Neuronal stem cell (in vitro differentiated cells): ENCODE results near the gene EME1.

Experiments used
- DNase-seq: peaks from one replicate; pipeline ENCODE4 v3.0.0-alpha.2; 2013; ENCODE audit warnings: low spot score
- H2AFZ ChIP-seq: one replicate; pipeline ENCODE4 v1.6.1; 2013; ENCODE audit warnings: mild to moderate bottlenecking, low read length, inconsistent platforms
- H2AK5ac ChIP-seq: 2 replicates; pipeline ENCODE4 v1.6.1; 2013; ENCODE audit warnings: low read depth, mild to moderate bottlenecking, inconsistent platforms, low read length, moderate library complexity, mixed read lengths
- H2BK120ac ChIP-seq: 2 replicates; pipeline ENCODE4 v1.6.1; 2013; ENCODE audit warnings: low read depth, mild to moderate bottlenecking, inconsistent platforms, low read length, moderate library complexity, mixed read lengths
- H2BK12ac ChIP-seq: one replicate; pipeline ENCODE4 v1.6.1; 2013; ENCODE audit warnings: low read length, inconsistent platforms
- H2BK15ac ChIP-seq: 2 replicates; pipeline ENCODE4 v1.6.1; 2013; ENCODE audit warnings: mild to moderate bottlenecking, low read length, inconsistent platforms, mixed read lengths
- H2BK5ac ChIP-seq: one replicate; pipeline ENCODE4 v1.6.1; 2013; ENCODE audit warnings: inconsistent platforms, mild to moderate bottlenecking, low read length, moderate library complexity
- H3K14ac ChIP-seq: one replicate; pipeline ENCODE4 v1.6.1; 2013; ENCODE audit warnings: low read length, inconsistent platforms
- H3K18ac ChIP-seq: 2 replicates; pipeline ENCODE4 v1.6.1; 2013; ENCODE audit warnings: low read length, inconsistent platforms
- H3K23ac ChIP-seq: 2 replicates; pipeline ENCODE4 v1.6.1; 2013; ENCODE audit warnings: low read depth, mild to moderate bottlenecking, mixed read lengths, low read length, inconsistent platforms; ENCODE audit not compliant: poor library complexity
- H3K27ac ChIP-seq: replicated peaks from 3 replicates; pipeline ENCODE4 v1.5.1; 2013; ENCODE audit warnings: low read length, inconsistent platforms
- H3K27me3 ChIP-seq, 3 experiments: 2 replicates each; pipeline ENCODE4 v1.6.1; 2013; ENCODE audit warnings: low read length in 3 of 3, mild to moderate bottlenecking in 2 of 3, inconsistent platforms in 1 of 3, low read depth in 1 of 3, mixed read lengths in 1 of 3, moderate library complexity in 1 of 3; ENCODE audit not compliant: control insufficient read depth in 3 of 3, insufficient read depth in 3 of 3
- H3K36me3 ChIP-seq, 2 donors: replicated peaks in 1 of 2; 2 replicates each; pipeline ENCODE4 v1.6.1; 2013; ENCODE audit warnings: low read length in 2 of 2; ENCODE audit not compliant: control insufficient read depth in 2 of 2, insufficient read depth in 2 of 2
- H3K4ac ChIP-seq: 2 replicates; pipeline ENCODE4 v1.6.1; 2013; ENCODE audit warnings: inconsistent platforms, mild to moderate bottlenecking, low read length, moderate library complexity
- H3K4me1 ChIP-seq, 2 donors: 1 replicate in 1 of 2; 2 replicates in 1 of 2; pipeline ENCODE4 v1.6.1; 2013; ENCODE audit warnings: low read length in 2 of 2, low read depth in 1 of 2; ENCODE audit not compliant: control insufficient read depth in 2 of 2, insufficient read depth in 1 of 2
- H3K4me2 ChIP-seq: one replicate; pipeline ENCODE4 v1.6.1; 2013; ENCODE audit warnings: mild to moderate bottlenecking, low read length, inconsistent platforms; ENCODE audit not compliant: insufficient read depth, poor library complexity, severe bottlenecking
- H3K4me3 ChIP-seq, 2 donors: 2 replicates each; pipeline ENCODE4 v1.5.1; 2013; ENCODE audit warnings: low read length in 2 of 2, mild to moderate bottlenecking in 2 of 2, inconsistent platforms in 1 of 2, moderate library complexity in 1 of 2
- H3K79me1 ChIP-seq: one replicate; pipeline ENCODE4 v1.6.1; 2013; ENCODE audit warnings: low read depth, mild to moderate bottlenecking, inconsistent platforms, low read length, moderate library complexity
- H3K9ac ChIP-seq: one replicate; pipeline ENCODE4 v1.6.1; 2013; ENCODE audit warnings: mild to moderate bottlenecking, low read depth, low read length, inconsistent platforms; ENCODE audit not compliant: poor library complexity
- H3K9me3 ChIP-seq, 2 donors: replicated peaks in 1 of 2; 2 replicates each; pipeline versions ENCODE3 to v1.6.1; 2013; ENCODE audit warnings: low read length in 2 of 2, mild to moderate bottlenecking in 2 of 2, inconsistent platforms in 1 of 2, low read depth in 1 of 2, mixed read lengths in 1 of 2, moderate library complexity in 1 of 2; ENCODE audit not compliant: control insufficient read depth in 2 of 2, insufficient read depth in 1 of 2
- H4K8ac ChIP-seq: one replicate; pipeline ENCODE4 v1.6.1; 2013; ENCODE audit warnings: low read depth, mild to moderate bottlenecking, inconsistent platforms, low read length, moderate library complexity
- H4K91ac ChIP-seq: one replicate; pipeline ENCODE4 v1.6.1; 2013; ENCODE audit warnings: low read length, low read depth, mild to moderate bottlenecking, inconsistent platforms; ENCODE audit not compliant: poor library complexity
- WGBS, 2 donors: extraction: QIAGEN DNeasy Blood & Tissue Kit; methylation state at CpG; one replicate each; pipeline ENCODE4 v1.1.7; 2013; ENCODE audit warnings: missing lambda C conversion rate in 2 of 2, mixed read lengths in 1 of 2; ENCODE audit not compliant: insufficient read length in 2 of 2, insufficient replicate concordance in 1 of 2; ENCODE audit errors: extremely low coverage in 2 of 2; 5-methylcytosine and 5-hydroxymethylcytosine counted together

The EME1 gene

GRCh38 chr17:50381260-50381815, 8.3 kb downstream of the EME1 start:
- no peak overlapping the region for H2BK12ac ChIP-seq
- H3K4me1 ChIP-seq: no peaks in the 10 kb centered on the region
- H3K23ac ChIP-seq: no peak overlapping the region
- H3K4ac ChIP-seq: no peak overlapping the region
- no peak overlapping the region for H3K18ac ChIP-seq
- no peak overlapping the region for H2BK15ac ChIP-seq
- no peak overlapping the region for H4K91ac ChIP-seq
- no peak overlapping the region for H3K14ac ChIP-seq
- H2BK120ac ChIP-seq: no peak overlapping the region
- no peaks in the 10 kb centered on the region for H3K79me1 ChIP-seq
- no peak overlapping the region for H2AFZ ChIP-seq
- H3K27ac ChIP-seq: no peak overlapping the region
- no peak overlapping the region for H2AK5ac ChIP-seq
- peaks cover 51 to 95% of the 10 kb centered on the region in 2 donors for H3K36me3 ChIP-seq
- no CpG with 5 or more reads among the region's 7 CpGs for WGBS, 2 donors
- no peak overlapping the region for H3K4me3 ChIP-seq
- H2BK5ac ChIP-seq: no peak overlapping the region
- no peaks in the 10 kb centered on the region for H3K9me3 ChIP-seq
- H4K8ac ChIP-seq: no peak overlapping the region
- no peak overlapping the region for H3K4me2 ChIP-seq
- H3K27me3 ChIP-seq: no peaks in the 10 kb centered on the region
- DNase-seq: no peak
- no peak overlapping the region for H3K9ac ChIP-seq

GRCh38 chr17:50381920-50382319, 8.9 kb downstream of the EME1 start:
- Histone ChIP-seq H3K14ac (no peak overlapping the region), H3K27me3 (no peaks in the 10 kb centered on the region), H3K4me2 (no peak overlapping the region), H3K18ac (no peak overlapping the region), H3K9ac (no peak overlapping the region), H2BK120ac (no peak overlapping the region), H2BK12ac (no peak overlapping the region), H3K4me1 (no peaks in the 10 kb centered on the region), H2AK5ac (no peak overlapping the region), H2BK15ac (no peak overlapping the region), H3K27ac (no peak overlapping the region), H3K79me1 (no peaks in the 10 kb centered on the region), H3K4me3 (no peak overlapping the region), H3K23ac (no peak overlapping the region), H4K91ac (no peak overlapping the region), H3K36me3 (peaks cover 53 to 96% of the 10 kb centered on the region in 2 donors), H2BK5ac (no peak overlapping the region), H2AFZ (no peak overlapping the region), H3K9me3 (no peaks in the 10 kb centered on the region), H3K4ac (no peak overlapping the region), H4K8ac (no peak overlapping the region)
- WGBS, 2 donors: no CpG with 5 or more reads among the region's 3 CpGs
- DNase-seq: no peak

GRCh38 chr17:50382931-50383330, 9.9 kb downstream of the EME1 start:
- no peak overlapping the region for H2BK120ac ChIP-seq
- H3K14ac ChIP-seq: no peak overlapping the region
- DNase-seq: no peak
- H4K8ac ChIP-seq: no peak overlapping the region
- no peak overlapping the region for H3K18ac ChIP-seq
- peaks cover 60 to 98% of the 10 kb centered on the region in 2 donors for H3K36me3 ChIP-seq
- no peak overlapping the region for H2AFZ ChIP-seq
- no peak overlapping the region for H4K91ac ChIP-seq
- H3K27me3 ChIP-seq: no peaks in the 10 kb centered on the region
- no peak overlapping the region for H2BK12ac ChIP-seq
- no peaks in the 10 kb centered on the region for H3K4me1 ChIP-seq
- no peaks in the 10 kb centered on the region for H3K9me3 ChIP-seq
- no peak overlapping the region for H3K23ac ChIP-seq
- no peak overlapping the region for H3K4ac ChIP-seq
- no peak overlapping the region for H3K4me2 ChIP-seq
- no CpG with 5 or more reads among the region's 12 CpGs for WGBS, 2 donors
- no peak overlapping the region for H3K9ac ChIP-seq
- no peak overlapping the region for H3K4me3 ChIP-seq
- no peak overlapping the region for H2BK5ac ChIP-seq
- no peak overlapping the region for H3K27ac ChIP-seq
- H2BK15ac ChIP-seq: no peak overlapping the region
- H3K79me1 ChIP-seq: no peaks in the 10 kb centered on the region
- no peak overlapping the region for H2AK5ac ChIP-seq

DNA sequence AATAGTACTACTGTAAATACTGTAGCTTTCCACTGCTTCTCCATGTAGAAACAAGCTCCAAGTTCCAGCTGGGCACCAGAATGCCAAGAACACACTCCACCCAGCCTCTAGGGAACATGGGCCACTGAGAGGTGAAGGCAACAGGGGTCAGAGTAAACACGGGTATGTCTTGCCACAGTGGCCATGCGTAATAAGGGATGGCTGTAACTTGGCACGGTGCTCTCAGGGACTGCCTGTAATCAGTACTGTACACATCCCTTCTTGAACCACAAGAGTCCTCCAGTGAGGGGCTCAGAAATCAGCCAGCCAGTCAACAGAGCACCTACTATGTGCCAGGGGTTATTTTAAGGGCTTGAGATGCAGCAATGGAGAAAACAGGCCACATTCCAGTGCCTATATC, 13.5 kb downstream of the EME1 start:
- DNase-seq: no peak
- Histone ChIP-seq H3K4ac (no peak overlapping the region), H3K23ac (no peak overlapping the region), H3K4me3 (no peak overlapping the region), H3K27me3 (no peaks in the 10 kb centered on the region), H2AFZ (no peak overlapping the region), H3K9ac (no peak overlapping the region), H3K9me3 (no peaks in the 10 kb centered on the region), H3K14ac (no peak overlapping the region), H2BK5ac (no peak overlapping the region), H3K79me1 (peaks cover 3% of the 10 kb centered on the region), H3K4me2 (no peak overlapping the region), H3K27ac (no peak overlapping the region), H2BK15ac (no peak overlapping the region), H3K4me1 (no peaks in the 10 kb centered on the region), H4K91ac (no peak overlapping the region), H2BK120ac (no peak overlapping the region), H2BK12ac (no peak overlapping the region), H2AK5ac (no peak overlapping the region), H4K8ac (no peak overlapping the region), H3K36me3 (peaks cover 53 to 99% of the 10 kb centered on the region in 2 donors), H3K18ac (no peak overlapping the region)
- no CpG with 5 or more reads among the region's 3 CpGs for WGBS, 2 donors
